Left colon (tissue), 2 donors: ENCODE data around the gene SLC7A1. TPM values are rescaled to one million over a fixed set of nuclear protein-coding genes. Genes with fewer than 3 reads are reported as not detected.
"Not testable (repeated sequence)": the region's sequence is repeated elsewhere in the genome, so short reads cannot be mapped to it uniquely, and the experiment has no call there.

Experiments used
- ATAC-seq: fragments of 200-7000 bp; cut with Tn5 transposase; one replicate; pipeline ENCODE4 v1.9.1; 2020; ENCODE audit warnings: mild to moderate bottlenecking, moderate library complexity
- DNase-seq, 2 donors: peaks; one replicate each; pipeline ENCODE4 v3.0.0-alpha.2; 2020
- intact Hi-C, 2 donors: fragments of 100-400 bp; cut with DNase I in 1 of 2; cut with micrococcal nuclease in 1 of 2; formaldehyde crosslinking; loops; one replicate each; pipeline versions ENCODE4 v1.11.2 to v1.14.0; 2022; cut with DNase I, micrococcal nuclease
- long read RNA-seq: library from polyadenylated mRNA; unstranded; transcript quantifications from one replicate; pipeline ENCODE4 v2.0.0, GENCODE V29; 2021
- total RNA-seq, 2 donors: library from RNA; stranded (reverse); fragmentation: NEBNext Ultra II Directional; extraction: Animal tissue kit (Norgen Biotek cat#: 25700); gene quantifications; one replicate each; pipeline ENCODE4 v1.2.1, GENCODE V29; 2021
- donor health status: DM: no; HTN: no; CAD: no.
- donor health status: DM: yes; HTN: yes; CAD: no.

SLC7A1 gene
- 10 to 100 TPM; 39.9 to 56.9 TPM for total RNA-seq
- long read RNA-seq, partial matches to known transcripts = 1 of 35 reads
- long read RNA-seq, other reads (novel, unspliced or antisense) = 34 of 35 reads

- DNase-seq (peak; percentile 79 to 85), ATAC-seq (peak; percentile 86)
- intact Hi-C loops = loop anchor here in 1 of 2 donors (10.0 kb wide), 2 partner anchors 249 to 519 kb away; no protein-coding TSS in a partner anchor
Measured at GRCh38 chr13:29595380-29596063, at the start of gene SLC7A1. Gene SLC7A1 (minus strand): TSS chr13:29595688. CDS start chr13:29536188, 59,500 bp downstream.

DNA sequence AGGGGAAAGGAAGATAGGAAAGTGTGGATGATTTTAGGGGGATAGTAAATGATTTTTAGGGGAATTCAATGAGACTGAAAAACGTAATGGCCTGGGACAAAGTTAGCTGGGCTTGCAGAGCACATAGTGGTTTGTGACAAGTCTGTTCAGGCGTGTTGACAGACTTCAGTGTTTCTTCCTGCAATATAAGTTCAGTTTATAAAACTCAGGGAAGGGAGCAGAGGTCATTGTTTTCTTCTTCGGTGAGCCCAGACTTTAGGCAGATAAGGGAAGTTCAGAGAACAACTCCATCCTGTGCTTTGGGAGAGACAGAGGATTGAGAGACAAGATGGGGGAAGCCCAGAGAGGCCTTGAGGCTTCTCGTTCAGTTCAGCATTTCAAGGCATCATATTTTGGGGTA, 45.2 kb upstream of the SLC7A1 start:
- intact Hi-C loops = no loop called here
- ATAC-seq (peak; percentile 89), DNase-seq (no peak)

- ATAC-seq, DNase-seq, intact Hi-C loops: not testable (repeated sequence)
Measured at GRCh38 chr13:29636831-29637230, 41.3 kb upstream of the SLC7A1 start.

- ATAC-seq (no peak), DNase-seq (no peak)
- intact Hi-C loops = no loop called here
Measured at GRCh38 chr13:29624997-29625396, 29.5 kb upstream of the SLC7A1 start.

DNA sequence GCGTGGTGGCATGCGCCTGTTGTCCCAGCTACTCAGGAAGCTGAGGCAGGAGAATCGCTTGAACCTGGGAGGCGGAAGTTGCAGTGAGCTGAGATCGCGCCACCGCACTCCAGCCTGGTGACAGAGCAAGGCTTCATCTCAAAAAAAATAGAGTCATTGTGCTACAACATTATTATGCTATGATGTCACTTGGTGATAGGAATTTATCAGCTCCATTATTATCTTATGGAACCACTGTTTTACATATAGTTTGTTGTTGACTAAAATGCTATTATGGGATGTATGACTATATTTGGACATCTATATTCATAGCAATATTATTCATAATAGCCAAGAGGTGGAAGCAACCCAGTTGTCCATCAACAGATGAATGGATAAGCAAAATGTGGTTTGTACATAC, 26.4 kb upstream of the SLC7A1 start:
- no peak for ATAC-seq
- intact Hi-C loops = no loop called here
- no peak for DNase-seq

- intact Hi-C loops = no loop called here
- no peak for ATAC-seq
- DNase-seq = no peak
Measured at GRCh38 chr13:29621051-29621800, 25.7 kb upstream of the SLC7A1 start.

DNA sequence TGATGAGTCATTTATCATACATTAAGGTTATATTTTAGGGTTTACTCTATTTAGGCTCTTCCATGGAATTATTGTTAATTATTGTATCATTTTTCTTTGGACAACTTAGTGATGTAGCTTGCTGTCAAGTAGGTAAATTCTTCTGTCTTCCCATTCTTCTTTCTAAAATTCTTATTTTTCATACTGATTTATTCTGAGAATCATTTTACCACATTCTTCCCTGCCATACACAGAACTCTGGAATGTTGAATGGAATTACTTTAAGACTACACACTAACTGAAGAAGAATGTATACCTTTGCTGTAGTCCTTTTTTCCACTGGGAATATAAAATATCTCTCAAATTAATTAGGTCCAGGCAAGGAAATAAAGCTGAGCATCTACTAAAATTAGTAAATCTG, 24.5 kb upstream of the SLC7A1 start:
- no peak for ATAC-seq
- no peak for DNase-seq
- intact Hi-C loops = no loop called here

- ATAC-seq (no peak), DNase-seq (no peak)
- intact Hi-C loops = no loop called here
Measured at GRCh38 chr13:29613101-29613500, 17.6 kb upstream of the SLC7A1 start.

- DNase-seq = no peak
- no peak for ATAC-seq
- intact Hi-C loops = no loop called here
Measured at GRCh38 chr13:29607465-29607864, 12.0 kb upstream of the SLC7A1 start.

GRCh38 chr13:29605860-29606526, 10.5 kb upstream of the SLC7A1 start:
- intact Hi-C loops = no loop called here

GRCh38 chr13:29598321-29598720, 2.8 kb upstream of the SLC7A1 start:
- intact Hi-C loops = loop anchor here in 1 of 2 donors (10.0 kb wide), 2 partner anchors 246 to 516 kb away; no protein-coding TSS in a partner anchor
- ATAC-seq (no peak), DNase-seq (no peak)

More at GRCh38 chr13:29605860-29606526, 10.5 kb upstream of the SLC7A1 start:
- DNase-seq (no peak), ATAC-seq (no peak)

DNA sequence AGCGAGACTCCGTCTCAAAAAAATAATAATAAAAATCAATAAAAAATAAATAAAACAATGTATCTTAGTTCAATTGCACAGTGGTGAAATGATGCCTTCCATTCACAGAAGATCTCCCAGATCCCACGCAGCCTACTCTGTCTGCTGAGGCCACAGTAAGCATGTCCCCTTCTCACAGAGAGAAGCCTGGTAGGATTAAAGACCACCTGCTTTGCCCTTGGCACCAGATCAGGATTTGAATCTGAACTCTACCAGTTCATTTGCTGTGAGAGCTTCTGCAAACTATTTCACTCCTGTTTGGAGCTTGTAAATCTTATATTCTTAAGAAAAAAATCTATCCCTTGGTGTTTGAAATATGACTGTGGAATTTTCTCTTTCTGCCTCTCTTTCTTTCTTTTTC, 2.2 kb upstream of the SLC7A1 start:
- DNase-seq (no peak), ATAC-seq (no peak)
- intact Hi-C loops = loop anchor here in 1 of 2 donors (10.0 kb wide), 2 partner anchors 247 to 517 kb away; no protein-coding TSS in a partner anchor

DNA sequence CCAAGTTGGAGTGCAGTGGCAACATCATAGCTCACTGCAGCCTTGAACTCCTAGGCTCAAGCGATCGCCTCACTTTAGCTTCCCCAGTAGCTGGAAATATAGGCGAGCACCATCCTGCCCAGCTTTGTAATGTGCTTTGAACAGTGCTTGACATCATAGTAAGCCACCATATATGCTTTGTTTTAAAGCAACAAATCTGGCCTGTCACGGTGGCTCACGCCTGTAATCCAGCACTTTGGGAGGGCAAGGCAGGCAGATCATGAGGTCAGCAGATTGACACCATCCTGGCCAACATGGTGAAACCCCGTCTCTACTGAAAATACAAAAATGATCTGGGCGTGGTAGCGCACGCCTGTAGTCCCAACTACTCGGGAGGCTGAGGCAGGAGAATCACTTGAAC, 1.8 kb upstream of the SLC7A1 start:
- DNase-seq = no peak
- ATAC-seq = no peak
- intact Hi-C loops = loop anchor here in 1 of 2 donors (10.0 kb wide), 2 partner anchors 248 to 518 kb away; no protein-coding TSS in a partner anchor

- intact Hi-C loops = loop anchor here in 1 of 2 donors (10.0 kb wide), 2 partner anchors 249 to 519 kb away; no protein-coding TSS in a partner anchor
- ATAC-seq (no peak), DNase-seq (no peak)
Measured at GRCh38 chr13:29596064-29596418, 553 bp upstream of the SLC7A1 start.

DNA sequence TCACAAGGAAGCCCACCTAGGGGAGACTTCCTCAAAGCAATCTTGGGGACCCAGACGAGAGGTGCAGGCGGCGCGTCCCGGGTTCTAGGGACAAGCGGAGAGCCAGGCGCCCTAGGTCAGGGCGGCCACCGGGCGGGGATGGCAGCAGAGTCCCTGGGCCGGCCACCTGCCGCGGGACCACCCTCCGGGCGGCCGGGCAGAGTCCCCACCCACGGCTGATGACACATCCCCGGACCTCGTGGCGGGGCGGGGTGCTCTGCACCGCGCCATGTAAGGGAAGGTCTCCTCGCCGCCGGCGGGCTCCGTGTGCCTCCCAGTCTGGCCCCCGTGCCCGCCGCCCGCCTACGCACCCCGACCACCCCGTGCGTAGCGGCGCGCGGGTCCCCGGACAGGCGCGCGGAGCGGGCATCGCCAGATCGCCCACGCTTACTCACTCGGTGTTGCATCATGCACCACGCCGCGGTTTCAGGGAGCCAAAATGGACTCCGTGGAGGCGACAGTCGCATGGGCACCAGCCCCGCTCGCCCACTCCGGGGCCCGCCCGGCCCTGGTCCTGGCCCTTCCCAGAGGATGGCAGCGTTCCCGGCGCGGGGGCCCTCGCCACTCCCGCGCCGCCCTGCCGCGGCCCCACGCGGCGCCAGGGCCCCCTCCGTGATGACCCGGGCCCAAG, 643 bp downstream of the SLC7A1 start:
- intact Hi-C loops = loop anchor here in 1 of 2 donors (10.0 kb wide), 2 partner anchors 250 to 520 kb away; no protein-coding TSS in a partner anchor
- ATAC-seq = peak; percentile 47
- peak; percentile 50 to 71 for DNase-seq

GRCh38 chr13:29594303-29594709, 1.2 kb downstream of the SLC7A1 start:
- intact Hi-C loops = loop anchor here in 1 of 2 donors (10.0 kb wide), 2 partner anchors 250 to 520 kb away; no protein-coding TSS in a partner anchor
- DNase-seq = peak in 1 of 2 donors; percentile 52
- peak; percentile 65 for ATAC-seq

GRCh38 chr13:29593605-29594297, 1.7 kb downstream of the SLC7A1 start:
- no peak for DNase-seq
- no peak for ATAC-seq
- intact Hi-C loops = loop anchor here in 1 of 2 donors (10.0 kb wide), 2 partner anchors 251 to 521 kb away; no protein-coding TSS in a partner anchor

GRCh38 chr13:29591310-29591709, 4.2 kb downstream of the SLC7A1 start:
- ATAC-seq (no peak), DNase-seq (no peak)
- intact Hi-C loops = loop anchor here in 1 of 2 donors (10.0 kb wide), 2 partner anchors 253 to 523 kb away; no protein-coding TSS in a partner anchor
